GM06990 (cell line): ENCODE results near the gene ROBO1.

Experiments used
- DNase-seq: peaks from one replicate; pipeline ENCODE4 v3.0.0-alpha.2; 2011; ENCODE audit not compliant: insufficient read length; ENCODE audit errors: extremely low read depth
- H3K27me3 ChIP-seq: replicated peaks from 2 replicates; pipeline ENCODE4 v1.6.0; 2011; ENCODE audit warnings: low read length; ENCODE audit not compliant: control insufficient read depth, insufficient read depth
- H3K36me3 ChIP-seq: 2 replicates; pipeline ENCODE4 v1.5.1; 2011; ENCODE audit warnings: low read length; ENCODE audit not compliant: control insufficient read depth, insufficient read depth
- H3K4me3 ChIP-seq: replicated peaks from 2 replicates; pipeline ENCODE4 v1.5.1; 2011; ENCODE audit warnings: low read depth, mild to moderate bottlenecking, control low read depth, low read length
- CTCF ChIP-seq: IDR thresholded peaks from 2 replicates; pipeline ENCODE4 v1.5.1; 2011; ENCODE audit warnings: low read length, control low read depth, mild to moderate bottlenecking, inconsistent platforms; ENCODE audit not compliant: insufficient read depth, poor library complexity, severe bottlenecking

ROBO1 gene

GRCh38 chr3:78668302-78668701, 1099.5 kb downstream of the ROBO1 start:
- H3K4me3 ChIP-seq: no peak overlapping the region
- H3K27me3 ChIP-seq: no peaks in the 10 kb centered on the region
- DNase-seq: no peak
- H3K36me3 ChIP-seq: no peaks in the 10 kb centered on the region; the same call in 1 of the 2 replicates
- no peak for TF ChIP-seq CTCF

GRCh38 chr3:78666470-78666800, 1101.4 kb downstream of the ROBO1 start:
- Histone ChIP-seq H3K36me3 (no peaks in the 10 kb centered on the region; the same call in 1 of the 2 replicates), H3K4me3 (no peak overlapping the region), H3K27me3 (no peaks in the 10 kb centered on the region)
- no peak for DNase-seq
- TF ChIP-seq CTCF: no peak

GRCh38 chr3:78665776-78666469, 1101.9 kb downstream of the ROBO1 start:
- DNase-seq: no peak
- H3K27me3 ChIP-seq: no peaks in the 10 kb centered on the region
- no peak overlapping the region for H3K4me3 ChIP-seq
- no peaks in the 10 kb centered on the region; the same call in 1 of the 2 replicates for H3K36me3 ChIP-seq
- no peak for TF ChIP-seq CTCF

- no peak overlapping the region for H3K4me3 ChIP-seq
- no peaks in the 10 kb centered on the region for H3K27me3 ChIP-seq
- no peak for TF ChIP-seq CTCF
- no peak for DNase-seq
- no peaks in the 10 kb centered on the region; the same call in 1 of the 2 replicates for H3K36me3 ChIP-seq
Observed at GRCh38 chr3:78665101-78665500, 1102.7 kb downstream of the ROBO1 start.

- no peak overlapping the region for H3K4me3 ChIP-seq
- no peak for DNase-seq
- no peak for TF ChIP-seq CTCF
Observed at GRCh38 chr3:78660957-78661356, 1106.8 kb downstream of the ROBO1 start.

More at GRCh38 chr3:78660957-78661356, 1106.8 kb downstream of the ROBO1 start:
- Histone ChIP-seq H3K36me3 (peaks cover 2% of the 10 kb centered on the region; the same call in 1 of the 2 replicates), H3K27me3 (no peaks in the 10 kb centered on the region)
